Activated T-cell treated with anti-CD3 and anti-CD28 coated beads for 1 hour (primary cell): Measurements from ENCODE around the gene ARHGAP44.

Source experiments
- DNase-seq: peaks from one replicate; pipeline ENCODE4 v3.0.0-alpha.2; 2020; ENCODE audit warnings: low read depth

ARHGAP44 gene

DNA sequence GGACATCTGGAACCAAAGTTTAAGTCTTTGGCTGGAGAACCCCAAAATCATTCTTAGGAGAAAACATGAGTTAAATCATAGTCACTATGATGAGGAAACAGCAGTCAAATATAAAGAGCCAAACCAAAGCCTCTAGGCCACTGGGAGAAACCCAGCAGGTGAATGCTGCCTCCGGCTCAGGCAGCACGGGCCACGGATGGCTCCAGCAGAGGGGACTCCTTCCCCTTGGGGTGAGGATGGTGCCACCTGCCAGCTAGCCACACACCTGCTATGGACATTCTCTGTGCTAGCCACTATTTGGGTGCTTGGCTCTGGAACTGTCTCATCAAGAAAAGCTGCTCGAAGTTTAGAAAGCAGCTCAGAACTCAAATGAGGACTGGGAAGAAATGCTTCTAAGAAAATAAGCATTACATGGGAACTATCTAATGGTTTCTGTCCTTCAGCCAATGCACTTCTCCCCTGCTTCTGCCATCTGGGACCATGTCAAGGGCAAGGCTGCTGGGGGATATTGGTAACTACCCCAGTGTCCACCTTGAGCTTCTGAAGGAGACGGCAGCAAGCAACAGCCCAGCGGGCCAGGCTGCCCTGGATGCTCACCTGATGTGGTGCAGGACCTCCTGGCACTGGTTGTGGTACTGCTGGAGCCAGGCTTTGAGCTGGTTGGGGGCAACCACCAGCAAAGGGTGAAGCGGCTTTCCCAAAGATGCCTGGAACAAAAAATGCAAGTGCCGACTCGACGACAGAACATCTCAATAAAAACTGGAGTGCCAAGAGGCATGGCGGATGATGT is 206.0 kb downstream of the ARHGAP44 start:
- no peak for DNase-seq

DNA sequence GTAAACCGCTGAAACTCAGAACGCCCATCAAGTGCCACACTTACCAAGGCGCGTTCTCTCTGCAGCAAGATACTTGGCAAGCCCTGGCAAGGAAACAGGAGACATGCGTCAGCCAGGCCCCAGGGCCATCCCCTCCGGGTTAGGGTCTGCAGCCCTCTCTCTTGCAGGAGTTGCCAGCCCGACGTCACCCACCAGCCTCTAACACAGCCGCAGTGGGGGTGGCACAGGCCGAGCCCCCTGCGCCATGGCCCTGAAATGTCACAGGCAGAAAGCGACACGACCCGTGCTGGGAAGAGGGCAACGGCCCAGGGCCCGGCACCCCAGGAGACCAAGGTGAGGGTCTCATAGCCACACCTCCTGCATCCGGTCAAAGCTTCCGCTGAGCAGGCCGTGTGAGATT is 206.6 kb downstream of the ARHGAP44 start:
- DNase-seq: no peak

DNA sequence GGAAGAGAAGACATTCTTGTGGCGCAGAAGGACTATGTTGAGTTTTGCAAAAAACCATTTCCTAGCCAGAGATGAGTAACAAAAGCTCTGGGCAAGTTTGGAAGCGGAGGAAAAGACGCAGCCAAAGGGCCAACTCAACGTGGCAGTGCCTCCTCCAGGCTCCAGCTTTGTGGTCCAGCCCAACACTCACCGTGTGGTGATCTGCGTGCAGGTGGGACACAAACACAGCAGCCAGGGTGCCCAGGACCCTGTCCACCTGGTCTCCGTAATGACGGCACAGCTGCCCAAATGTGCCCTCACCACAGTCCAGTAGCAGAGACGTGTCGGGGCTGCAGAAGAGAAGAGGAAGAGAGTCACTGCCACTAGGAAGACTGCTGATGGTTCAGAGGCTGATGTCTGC is 207.1 kb downstream of the ARHGAP44 start:
- no peak for DNase-seq

DNA sequence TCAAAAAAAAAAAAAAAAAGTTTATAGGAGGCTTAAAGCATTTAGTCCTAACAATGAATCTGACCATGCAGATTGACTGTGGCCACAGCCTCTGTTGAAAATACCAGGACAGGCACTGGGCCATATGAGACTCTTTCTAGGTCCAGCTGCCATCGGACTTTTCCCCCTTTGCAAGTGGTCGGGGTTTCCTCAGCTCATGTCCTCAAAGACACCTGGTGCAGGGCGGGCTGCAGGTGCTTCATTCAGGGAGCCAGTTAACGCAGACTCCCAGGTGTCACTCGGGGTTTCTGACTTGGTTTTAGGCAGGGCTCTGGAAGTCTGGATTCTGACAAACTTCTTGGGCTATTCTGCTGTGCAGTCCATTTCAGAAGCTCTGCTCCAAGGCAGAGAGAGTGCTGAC is 207.6 kb downstream of the ARHGAP44 start:
- DNase-seq: no peak

DNA sequence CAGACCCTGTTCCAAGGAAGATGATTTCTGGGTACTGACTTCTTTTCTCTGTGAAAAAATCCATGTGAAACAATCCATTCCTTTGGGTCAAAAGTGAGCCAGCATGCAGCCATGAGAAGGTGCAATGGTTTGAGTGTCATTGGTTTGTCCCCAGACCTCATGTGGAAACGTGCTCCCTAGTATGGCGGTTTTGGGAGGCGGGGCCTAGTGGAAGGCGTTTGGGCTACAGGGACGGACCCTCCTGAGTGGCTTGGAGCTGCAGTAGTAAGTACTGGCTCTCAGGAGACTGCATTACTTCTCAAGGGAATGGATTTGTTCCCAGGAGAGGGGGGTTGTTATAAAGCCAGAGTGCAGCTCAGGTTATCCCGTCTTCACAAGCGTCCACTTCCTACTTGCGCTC is 209.2 kb downstream of the ARHGAP44 start:
- DNase-seq: no peak

- DNase-seq: no peak
Measured at GRCh38 chr17:12998874-12999273, 209.6 kb downstream of the ARHGAP44 start.

DNA sequence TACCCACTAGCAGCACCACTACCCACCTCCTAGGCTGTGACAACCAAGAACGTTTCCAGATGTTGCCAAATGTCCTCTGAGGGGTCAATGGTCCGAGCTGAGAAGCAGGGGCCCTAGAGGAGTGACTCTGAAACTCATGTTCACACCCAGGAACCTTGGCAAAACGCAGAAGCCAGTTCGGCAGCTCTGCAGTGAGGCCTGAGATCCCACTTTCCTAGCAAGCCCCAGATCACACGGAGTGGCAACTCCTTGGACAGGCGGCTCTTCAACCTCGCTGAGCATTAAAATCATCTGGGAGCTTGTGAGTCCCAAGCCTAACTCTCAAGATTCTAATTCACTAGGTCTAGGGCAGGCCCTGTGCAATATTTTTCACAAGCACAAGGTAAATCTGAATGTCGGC is 211.3 kb downstream of the ARHGAP44 start:
- DNase-seq: no peak

DNA sequence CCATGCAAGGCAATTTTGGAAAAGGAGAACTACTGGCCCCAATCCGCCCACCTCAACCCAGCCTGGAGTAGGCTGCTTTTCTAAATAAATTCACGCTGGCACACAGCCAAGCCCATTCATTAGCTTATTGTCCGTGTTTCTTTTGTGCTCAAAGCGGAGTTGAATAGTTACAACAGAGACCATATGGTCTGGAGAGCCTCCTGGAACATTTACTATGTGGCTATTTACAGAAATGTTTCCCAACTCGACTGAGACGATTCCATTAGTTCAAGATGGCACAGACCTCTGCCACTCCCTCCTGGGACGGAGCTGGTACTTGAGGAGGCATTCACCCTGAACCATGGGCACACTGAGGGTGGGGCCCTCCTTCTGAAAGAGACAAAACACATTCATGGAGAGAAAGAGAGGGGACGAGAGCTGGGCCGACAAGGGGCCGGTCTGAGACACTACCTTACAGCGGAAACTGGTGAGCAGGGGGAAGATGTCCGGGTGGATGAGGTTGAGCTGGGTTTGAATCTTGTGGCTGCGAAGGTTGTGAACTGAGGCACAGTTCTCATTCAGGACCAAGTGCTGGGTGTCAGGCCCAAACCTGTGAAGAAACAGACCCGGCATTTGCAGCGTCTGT is 212.8 kb downstream of the ARHGAP44 start:
- DNase-seq: no peak

DNA sequence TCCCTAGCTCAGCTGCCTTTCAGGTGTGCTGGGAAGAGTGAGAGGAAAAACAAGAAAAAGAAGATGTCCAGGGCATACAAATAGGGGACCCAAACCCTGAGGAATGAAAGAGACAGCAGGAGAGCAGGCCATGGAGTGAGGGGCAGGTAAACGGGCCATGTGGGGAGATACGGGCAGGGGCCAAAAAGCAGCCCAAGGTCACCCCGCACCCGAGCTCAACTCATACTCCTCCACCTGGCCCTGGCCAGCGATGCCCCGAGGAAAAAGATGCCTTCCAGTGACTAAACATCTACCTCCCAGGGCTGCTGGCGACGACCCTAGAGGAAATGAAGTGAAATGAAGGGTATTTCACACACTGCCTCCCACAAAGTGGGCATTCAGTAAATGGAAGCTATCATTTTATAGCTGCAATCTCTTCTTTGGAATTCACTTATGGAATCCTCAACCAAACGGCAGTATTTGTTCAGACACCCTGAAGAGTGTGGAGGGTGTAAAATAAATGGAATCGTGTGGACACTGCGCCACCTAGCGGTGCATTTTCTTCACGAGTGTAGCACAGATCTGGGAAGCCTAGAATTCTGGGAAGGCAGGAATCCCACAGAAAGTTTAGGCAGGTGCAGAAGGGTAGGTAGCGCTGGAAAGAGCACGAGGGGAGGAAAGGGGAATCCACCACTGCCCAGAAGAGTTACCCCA is 213.6 kb downstream of the ARHGAP44 start:
- peak; percentile 38 for DNase-seq

DNA sequence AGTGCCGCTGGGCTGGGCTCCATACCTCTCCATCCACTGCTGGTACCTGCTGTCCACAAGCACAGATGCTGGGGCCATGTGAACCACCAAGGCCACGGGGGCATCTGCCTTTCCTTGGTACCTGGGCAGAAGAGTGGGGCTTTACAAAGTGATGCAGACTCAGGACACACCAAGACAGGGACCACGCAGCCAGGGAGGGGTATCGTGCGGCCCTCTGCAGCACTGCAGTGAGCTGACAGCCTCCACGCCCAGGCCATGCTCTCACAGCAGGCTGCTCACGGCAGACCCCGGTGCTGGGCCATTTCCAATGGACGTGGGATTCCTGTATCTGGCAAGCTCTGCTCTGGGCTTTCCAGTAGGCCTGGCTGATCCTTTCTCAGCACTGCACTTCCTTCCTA is 214.2 kb downstream of the ARHGAP44 start:
- DNase-seq: no peak

GRCh38 chr17:13003927-13004326 is 214.6 kb downstream of the ARHGAP44 start:
- no peak for DNase-seq

DNA sequence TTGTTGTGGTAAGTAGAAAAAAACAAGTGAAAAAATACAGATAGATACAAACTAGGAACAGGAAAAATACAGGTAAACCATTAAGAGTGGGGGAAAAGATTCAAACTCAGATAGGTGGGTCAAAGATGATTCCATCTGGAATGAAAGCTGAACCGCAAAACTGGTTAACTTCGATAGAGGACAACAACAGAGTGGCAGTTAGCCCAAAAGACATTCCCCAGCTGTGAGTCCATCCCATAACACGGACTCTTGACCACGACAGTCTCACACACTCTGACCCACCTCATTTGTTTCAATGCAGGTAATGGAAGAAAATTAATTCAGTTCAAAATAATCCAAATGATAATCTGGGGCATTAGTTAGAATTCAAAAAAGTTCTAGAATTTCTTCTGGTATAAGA is 215.0 kb downstream of the ARHGAP44 start:
- DNase-seq: no peak

- DNase-seq: no peak
Measured at GRCh38 chr17:13005530-13005929, 216.2 kb downstream of the ARHGAP44 start.

GRCh38 chr17:13008461-13008860 is 219.2 kb downstream of the ARHGAP44 start:
- no peak for DNase-seq

DNA sequence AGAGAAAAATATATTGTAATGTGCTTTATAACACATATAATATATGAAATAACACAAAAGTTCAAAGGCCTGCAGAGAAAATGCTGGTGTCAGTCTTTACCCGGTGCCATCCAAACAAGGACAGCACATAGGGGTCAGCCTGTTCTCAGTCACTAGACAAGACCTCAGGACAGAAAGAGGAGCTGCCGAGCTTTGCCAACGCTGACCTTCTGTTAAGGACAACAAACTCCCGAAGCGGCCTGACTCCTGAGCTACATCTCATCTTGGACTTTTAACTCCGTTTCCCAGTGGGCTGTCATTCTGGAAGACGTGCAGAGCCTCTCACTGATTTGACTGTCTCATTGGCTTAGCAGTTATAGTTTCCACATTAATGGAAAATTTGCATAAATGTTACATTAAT is 221.7 kb downstream of the ARHGAP44 start:
- no peak for DNase-seq

DNA sequence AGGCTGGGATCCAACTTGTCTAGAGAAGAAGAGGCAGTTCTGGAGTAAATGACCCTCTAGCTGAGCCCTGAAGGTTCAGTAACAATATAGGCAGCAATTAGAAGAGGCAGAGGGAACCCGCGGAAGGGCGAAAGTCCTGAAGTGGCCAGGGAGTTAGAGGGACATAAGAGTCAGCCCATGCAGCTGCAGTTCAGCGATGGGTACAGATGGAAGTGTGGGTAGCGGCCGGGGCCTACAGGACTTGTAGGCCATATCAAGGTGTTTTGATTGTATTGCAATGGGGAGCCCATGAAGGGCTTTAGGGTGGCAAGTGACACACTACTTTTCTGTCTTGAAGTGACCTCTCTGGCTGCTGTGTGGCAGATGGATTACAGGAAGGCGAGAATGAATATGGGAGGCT is 225.5 kb downstream of the ARHGAP44 start:
- no peak for DNase-seq

DNA sequence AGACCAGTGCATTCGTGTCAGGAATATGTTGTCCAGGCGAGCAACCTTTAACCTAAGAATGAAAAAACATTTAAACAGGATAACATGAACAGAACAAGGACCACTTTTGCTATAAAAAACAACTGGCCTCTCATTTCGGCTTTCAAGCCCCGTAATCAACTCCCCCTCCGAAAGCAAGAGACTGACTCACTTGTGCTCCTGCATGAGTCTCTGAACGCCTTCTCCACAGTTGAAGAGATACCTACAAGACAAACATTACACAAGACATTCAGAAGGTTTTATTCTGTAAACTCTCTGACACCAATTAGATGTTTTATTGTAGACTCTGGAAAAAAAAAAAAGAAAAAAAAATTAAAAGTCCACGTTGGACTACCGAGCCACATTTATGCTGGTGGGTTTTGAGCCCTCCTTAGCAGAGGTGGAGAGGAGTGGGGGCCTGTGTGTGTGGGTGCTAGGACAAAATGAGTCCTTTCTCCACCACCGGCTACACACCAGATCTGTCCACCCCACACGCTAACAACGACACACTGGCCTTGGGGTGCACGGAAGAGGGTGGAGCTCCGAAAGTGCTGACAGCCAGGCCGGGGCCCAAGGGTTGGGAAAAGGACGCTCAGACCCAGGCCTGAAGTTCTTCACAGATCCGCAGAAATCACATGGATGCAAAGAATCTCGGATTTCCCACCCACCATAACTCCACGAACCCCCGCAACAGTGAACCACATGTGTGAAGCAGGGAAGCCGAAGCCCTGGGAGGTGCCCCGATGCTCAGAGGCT is 227.8 kb downstream of the ARHGAP44 start:
- DNase-seq: no peak

GRCh38 chr17:13017655-13018459 is 228.6 kb downstream of the ARHGAP44 start, which contains the start of gene ELAC2:
Gene ELAC2, minus strand, starts transcription at chr17:13018027. Its CDS starts 80 bp downstream, at chr17:13017947.
- peak; percentile 88 for DNase-seq

GRCh38 chr17:13024016-13024415 is 234.7 kb downstream of the ARHGAP44 start:
- no peak for DNase-seq

GRCh38 chr17:13024526-13025257 is 235.4 kb downstream of the ARHGAP44 start:
- DNase-seq: peak; percentile 51

- no peak for DNase-seq
Measured at GRCh38 chr17:13025258-13025627, 235.9 kb downstream of the ARHGAP44 start.
